HG02852 (cell line): Measurements from ENCODE around the gene SLC16A2.
"Not testable (repeated sequence)": the region's sequence is repeated elsewhere in the genome, so short reads cannot be mapped to it uniquely, and the experiment has no call there.

ENCODE experiments used
- ATAC-seq: cut with Tn5 transposase; IDR thresholded peaks from one replicate; pipeline ENCODE4 v1.9.1; 2021; ENCODE audit warnings: mild to moderate bottlenecking, moderate library complexity; ENCODE audit not compliant: unreplicated experiment

The SLC16A2 gene

DNA sequence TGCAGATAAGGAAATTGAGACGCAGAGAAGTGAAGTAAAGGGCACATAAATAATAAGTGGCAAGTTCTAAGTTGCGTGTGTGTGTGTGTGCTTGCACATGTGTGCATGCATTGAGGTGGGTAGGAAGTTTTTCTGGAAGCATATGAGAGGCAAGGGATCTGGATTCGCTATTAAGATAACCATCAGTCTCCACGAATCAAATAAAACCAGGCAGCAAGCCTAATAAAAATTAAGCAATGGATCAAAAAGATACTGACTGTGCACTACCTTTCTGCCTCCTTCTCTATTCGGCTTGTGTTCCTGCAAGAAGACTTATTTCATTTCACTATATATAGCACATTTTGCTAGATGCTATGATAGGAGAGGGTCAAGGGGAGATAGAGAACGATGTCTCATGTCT, 23.8 kb downstream of the SLC16A2 start:
- no peak for ATAC-seq

DNA sequence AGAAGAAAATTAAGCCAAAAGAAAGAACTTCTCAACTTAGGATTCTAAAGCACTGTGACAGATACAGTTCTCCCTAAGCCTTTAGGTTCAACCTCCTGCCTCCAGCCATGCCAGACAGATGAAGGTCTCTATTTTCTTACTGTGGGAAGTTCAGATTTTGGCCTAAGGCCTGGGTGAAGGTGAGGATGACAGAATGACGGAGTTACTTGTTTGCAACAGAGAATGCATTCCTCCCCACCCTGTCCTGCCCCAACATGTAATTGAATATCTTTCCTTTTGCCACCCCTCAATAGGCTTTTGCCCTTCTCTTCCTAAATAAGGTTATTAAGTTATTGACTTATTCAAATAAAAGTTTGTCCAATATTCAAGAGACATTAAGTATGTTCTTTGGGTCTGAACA, 25.6 kb downstream of the SLC16A2 start:
- no peak for ATAC-seq

DNA sequence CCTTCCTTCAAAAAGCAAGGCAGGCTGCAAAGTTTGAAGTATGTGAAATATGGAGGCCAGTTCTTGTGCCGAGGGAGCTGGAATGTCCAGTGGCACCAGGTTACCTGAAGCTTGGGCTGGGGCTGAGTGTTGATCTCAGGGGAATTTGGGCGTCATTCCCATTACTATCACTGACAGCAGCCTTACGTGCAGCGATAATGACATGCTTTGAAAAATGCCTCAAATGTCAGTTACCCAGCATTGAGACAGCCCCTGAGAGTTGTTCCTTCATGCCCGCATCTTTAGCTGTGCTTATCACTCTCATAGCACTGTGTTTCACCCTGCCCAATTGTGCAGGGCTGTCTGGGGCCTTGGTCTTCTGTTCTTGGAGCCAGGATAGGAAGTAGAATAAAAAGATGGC, 27.4 kb downstream of the SLC16A2 start:
- no peak for ATAC-seq

DNA sequence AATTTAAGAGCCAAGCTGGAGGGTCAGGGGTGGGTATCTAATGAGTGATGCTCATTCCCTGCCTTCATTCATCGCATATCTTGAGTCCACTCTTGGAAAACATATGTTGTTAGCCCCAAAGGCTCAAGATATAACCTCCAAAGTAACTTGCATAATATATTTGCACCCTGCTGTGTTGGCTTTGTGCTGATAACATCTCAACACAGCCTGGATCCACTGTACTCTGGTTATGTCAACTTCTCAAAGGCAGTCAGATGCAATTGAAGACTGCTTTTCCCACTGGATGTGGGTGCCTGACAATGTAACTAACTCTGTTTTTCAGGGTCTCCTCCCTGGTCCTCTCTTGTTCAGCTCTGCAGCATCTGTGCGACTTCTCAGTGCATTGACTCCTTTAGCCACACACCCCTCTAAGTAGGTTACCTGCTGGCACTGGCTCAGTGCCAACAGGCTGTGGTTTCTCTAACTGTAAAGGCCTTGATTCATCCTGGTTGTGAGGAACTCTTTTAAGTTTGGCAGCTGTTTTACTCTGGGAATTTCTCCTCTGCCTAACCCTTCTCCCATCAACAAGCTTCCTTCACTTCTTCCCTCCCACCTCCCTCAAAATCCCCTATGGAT, 28.1 kb downstream of the SLC16A2 start:
- no peak for ATAC-seq

DNA sequence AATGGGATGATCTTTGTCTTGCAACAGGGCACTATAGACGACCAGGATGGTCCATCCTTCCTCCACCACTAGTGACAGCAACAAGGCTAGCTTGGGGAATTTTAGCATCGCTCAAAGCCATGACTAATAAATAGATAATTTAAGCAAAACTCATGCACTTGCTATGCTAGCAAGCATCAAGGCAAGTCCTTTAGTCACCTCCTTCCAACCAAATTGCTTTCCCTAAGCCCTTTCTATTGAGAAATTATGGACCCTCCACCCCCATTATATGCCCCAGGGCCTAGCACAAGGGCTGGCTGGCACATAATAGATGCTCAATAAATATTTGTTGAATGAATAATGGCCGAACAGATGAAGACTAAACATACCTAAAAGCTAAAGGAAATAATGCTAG, 28.6 kb downstream of the SLC16A2 start:
- no peak for ATAC-seq

DNA sequence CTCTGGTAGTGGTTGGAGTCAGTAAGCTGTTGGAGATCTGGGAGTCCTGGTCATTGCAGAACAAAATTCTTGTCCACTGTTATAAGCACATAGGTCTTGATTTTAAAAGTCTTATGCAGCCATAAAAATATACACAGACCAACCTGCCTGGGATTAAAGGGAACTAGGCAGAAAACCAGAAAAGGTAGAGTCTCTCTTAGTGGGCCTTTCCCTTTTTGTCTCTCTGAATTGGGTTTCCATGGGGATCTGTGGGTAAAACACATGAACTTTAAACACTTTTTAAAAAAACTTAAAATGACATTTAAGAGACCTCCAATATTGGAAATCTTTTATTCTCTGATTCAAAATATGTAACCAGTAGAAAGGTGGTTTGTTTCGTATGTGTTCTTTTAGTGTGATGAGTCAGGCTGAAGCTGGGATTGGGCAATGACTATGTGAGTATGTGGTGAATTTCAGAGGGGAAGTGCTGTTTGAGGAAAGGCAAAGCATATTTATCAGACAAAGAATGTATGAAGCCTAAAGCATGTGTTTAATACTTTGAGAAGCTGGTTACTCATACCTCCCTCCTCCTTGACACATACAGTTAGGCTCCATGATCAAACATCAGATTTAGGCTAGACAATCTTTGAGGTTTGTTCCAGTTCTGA, 29.6 kb downstream of the SLC16A2 start:
- ATAC-seq: no peak

DNA sequence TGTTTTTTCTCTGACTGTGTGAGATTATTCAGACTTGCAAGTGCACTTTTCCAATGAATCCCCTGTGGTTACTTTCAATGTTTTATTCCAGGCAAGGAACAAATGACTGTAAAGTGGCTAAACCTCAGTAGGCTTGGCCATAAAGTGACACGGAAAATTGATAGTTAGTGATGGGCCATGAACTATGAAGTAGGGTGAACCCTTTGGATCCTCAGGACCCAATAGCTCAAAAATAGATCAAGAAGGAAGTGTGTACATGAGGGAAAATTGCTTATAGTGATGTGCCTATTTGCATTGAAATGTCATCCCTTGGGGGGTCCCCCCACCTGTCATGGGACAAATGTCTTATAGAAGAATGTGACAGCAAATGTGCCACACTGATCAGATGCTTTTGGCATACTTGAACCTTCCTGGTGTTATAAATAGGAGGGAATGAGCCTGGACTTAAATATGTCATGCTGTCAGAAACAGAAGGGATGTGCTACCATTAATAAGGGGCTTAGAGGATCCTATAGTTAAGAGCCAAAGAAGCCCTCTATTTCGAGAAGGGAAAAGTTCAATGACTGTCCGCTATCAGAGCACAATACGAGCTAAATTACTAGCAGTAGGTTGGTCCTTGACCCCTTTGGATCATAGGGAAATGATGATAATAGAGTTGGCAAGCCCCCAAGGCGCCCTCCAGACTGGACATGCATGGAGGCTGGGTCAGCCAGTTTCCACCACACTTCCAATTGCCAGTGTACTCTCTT, 30.3 kb downstream of the SLC16A2 start:
- no peak for ATAC-seq

DNA sequence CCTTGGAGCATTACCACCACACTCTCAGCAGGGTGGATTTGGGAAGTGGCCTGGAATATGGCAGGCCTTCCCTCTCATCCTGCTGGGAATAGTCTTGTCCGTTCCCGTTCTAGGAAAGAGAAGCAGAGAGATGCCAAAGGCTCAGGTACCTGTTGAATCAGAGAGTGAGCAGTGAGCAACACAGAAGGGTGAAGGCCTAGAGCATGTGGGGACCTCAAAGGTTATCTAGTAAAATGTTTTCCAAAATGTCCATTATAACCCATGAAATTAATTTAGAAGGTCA, 30.8 kb downstream of the SLC16A2 start:
- no peak for ATAC-seq

DNA sequence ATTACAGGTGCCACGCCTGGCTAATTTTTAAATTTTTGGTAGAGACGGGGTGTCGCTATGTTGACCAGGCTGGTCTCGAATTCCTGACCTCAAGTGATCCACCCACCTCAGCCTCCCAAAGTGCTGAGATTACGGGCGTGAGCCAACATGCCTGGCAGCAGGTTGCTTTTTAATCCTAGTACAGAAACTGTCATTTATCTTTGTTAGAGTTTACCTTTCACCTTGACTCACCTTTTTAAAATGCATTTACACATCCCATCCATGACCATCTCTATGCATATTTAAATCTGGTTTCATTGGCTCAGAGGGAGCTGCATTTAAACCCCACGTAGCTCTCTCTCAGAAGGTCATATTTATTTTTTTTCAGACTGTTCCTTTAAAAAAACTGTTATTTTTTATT, 31.9 kb downstream of the SLC16A2 start:
- ATAC-seq: no peak

DNA sequence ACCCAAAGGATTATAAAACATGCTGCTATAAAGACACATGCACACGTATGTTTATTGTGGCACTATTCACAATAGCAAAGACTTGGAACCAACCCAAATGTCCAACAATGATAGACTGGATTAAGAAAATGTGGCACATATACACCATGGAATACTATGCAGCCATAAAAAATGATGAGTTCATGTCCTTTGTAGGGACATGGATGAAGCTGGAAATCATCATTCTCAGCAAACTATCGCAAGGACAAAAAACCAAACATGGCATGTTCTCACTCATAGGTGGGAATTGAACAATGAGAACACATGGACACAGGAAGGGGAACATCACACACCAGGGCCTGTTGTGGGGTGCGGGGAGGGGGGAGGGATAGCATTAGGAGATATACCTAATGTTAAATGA, 32.9 kb downstream of the SLC16A2 start:
- ATAC-seq: not testable (repeated sequence)

DNA sequence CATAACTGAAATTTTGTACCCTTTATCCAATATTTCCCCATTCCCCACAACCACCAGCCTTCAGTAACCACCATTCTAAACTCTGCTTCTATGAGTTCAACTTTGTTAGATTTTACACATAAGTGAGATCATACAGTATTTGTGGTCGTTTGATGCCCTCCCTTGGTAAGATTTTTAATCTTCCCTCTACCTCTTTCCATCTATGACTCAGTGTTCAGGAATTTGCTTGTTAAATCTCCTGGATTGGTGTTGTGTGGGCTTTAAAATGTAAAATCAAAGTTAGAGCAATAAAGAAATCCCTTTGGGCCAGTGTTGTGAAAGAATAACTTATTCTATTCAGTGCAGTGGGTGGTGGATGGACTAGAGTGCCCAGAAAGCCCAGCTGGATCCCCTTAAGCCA, 37.4 kb downstream of the SLC16A2 start:
- ATAC-seq: no peak

DNA sequence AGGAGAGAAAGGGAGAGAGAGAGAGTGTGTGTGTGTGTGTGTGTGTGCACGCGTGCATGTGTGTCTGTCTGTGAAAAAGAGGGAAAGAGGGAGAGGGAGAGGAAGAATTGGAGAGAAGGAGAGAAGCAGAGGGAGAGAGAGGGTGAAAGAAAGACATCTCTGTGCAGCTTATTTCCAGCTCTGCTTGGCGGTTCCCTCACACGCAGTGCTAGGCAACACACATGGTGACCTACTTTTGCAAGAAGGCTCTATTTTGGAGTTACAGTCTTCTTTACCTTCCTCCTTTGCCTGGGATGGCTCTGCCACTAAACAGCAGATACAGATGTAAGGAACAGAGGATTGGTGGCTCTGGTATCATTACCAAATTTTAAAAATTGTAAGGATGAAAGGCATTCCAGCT, 40.1 kb downstream of the SLC16A2 start:
- ATAC-seq: no peak

DNA sequence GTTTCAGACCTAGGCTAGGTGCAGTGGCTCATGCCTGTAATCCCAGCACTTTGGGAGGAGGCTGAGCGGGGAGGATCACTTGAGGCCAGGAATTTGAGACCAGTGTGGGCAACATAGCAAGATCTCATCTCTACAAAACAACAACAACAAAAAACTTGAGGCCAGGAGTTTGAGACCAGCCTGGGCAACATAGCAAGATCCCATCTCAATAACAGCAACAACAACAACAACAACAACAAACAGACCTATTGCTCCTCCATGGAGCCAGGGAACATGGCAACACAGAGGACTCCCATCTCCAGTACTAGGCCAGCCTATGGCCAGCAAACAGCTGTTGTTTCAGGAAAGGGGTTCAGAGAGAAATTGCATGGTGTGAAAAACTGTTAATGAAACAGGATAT, 43.4 kb downstream of the SLC16A2 start:
- no peak for ATAC-seq

DNA sequence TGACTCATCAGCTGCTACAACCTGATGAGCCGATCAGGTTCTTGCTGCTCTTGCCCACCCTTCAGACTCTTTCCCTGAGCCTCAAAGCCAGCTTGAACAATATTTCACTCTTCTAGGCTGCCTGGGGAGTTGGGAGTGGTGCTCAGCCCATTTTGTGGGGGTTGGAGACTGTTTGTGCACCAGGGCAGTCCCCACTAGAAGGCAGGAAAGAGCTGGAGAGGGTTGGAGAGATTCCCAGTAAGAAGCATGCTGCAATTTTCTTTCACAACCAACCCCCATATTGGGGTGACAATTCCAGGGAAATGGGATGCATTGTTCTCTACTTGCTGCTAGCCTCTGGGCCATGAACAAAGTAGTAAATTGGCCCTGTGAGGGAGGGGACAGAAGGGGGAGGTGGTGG, 44.1 kb downstream of the SLC16A2 start:
- ATAC-seq: no peak

DNA sequence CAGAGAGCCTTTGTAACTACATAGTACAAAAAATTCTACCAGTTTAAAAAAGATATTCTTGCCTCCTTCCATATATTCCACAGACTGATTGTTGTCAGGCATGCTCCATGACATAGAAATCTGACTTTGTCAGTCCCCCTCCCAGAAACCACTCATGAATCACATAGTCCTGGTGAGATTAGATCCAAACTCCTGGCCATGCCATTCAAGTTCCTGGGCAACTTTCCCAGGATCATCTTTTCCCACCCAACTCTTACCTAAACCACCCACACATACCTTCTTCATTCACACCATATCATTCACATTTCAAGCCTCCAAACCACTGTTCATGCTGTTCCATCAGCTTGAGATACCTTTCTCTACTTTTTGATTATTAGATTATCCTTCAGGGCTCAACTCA, 46.4 kb downstream of the SLC16A2 start:
- no peak for ATAC-seq

DNA sequence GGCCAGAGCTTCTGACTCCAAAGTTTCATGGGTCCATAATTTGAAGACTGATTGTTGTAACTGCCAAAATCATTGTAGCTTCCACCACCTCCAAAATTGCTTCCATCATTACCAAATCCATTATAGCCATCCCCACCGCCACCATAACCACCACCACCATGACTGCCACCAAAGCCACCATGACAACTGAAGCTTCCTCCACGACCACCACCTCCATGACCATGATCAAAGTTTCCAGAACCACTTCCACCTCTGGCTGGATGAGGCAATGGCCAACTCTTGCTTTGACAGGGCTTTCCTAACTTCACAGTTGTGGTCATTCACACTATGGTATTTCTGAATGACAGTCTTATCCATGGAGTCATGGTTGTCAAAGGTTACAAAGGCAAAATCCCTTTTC, 51.8 kb downstream of the SLC16A2 start:
- ATAC-seq: not testable (repeated sequence)

DNA sequence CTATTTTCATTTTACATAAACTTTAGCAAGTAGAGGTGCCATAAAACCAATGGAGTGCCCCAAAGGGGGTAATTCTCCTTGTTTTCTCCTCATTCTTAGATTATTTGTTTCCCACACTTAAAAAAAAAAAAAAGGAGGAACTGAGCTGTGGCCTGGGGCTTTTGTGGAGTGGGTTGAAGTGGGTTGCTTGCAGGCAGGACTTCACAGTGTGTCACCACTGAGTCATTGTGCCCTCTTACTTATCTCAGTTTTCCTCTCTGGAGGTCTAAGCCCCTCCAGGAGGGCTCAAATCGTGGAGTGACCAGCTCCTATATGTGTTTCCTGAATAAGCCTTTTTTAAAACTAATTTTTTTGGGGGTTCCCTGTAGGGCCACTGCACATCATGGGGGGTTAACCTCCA, 69.0 kb downstream of the SLC16A2 start:
- no peak for ATAC-seq

DNA sequence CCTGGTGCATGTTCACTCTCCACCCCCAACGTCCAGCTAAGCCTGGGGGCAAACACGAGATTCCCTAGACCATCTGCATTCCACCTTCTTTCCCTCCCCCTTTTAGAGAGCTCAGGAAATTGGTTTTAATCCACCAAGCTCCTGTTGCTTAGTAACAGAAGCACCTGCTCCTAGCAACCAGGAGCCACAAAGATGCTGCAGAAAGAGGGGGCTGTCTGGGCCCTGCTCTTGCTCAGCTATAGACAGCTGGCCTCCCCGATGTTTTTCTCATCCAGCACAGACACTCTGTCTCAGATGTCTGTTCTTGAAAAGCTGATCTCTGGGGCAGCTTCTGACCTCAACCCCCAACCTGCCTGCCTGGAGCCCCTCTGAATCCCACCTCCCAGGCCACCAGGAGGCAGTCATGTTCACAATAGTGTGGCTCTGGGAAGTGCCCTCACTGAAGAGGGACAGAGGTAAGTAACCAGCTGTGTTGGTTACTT, 71.5 kb downstream of the SLC16A2 start:
- peak; percentile 60 for ATAC-seq

DNA sequence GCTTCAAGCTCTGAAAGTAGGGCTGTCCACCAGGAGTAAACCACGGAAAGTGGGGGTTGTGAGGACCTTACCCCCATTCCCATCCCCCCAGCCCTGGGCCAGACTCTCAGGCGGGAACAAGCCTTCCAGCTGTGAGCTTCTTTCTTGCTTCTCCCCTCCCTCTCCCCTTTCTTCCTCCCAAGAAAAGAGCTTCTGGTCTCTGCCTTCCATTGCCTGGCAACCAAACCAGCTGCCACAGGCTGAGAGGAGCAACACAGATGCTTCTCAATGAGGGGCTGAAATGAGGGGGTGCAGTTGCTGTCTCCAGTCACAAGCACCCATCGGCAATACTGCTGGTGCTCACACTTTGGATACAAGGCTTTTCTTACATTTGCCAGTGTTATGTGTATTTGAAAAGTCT, 72.5 kb downstream of the SLC16A2 start:
- ATAC-seq: no peak

DNA sequence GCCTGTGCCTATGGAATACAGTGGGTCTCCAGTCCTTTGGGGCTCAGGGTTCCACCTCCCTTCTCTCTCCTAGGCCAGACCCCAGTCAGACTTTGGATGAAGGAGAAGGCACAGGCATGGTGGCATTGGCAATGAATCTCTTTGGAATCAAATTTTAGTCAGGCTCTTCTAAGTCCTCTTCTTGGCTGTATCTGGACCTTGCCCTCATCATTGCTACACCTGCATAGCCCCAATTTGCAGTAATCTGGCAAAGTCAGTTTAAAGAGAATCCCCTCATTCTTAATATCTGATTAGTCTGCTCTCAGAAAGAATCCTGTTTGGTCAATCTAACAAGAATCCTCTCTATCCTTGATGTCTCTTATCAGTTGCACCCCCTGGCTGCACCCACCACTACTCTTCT, 77.6 kb downstream of the SLC16A2 start:
- no peak for ATAC-seq

DNA sequence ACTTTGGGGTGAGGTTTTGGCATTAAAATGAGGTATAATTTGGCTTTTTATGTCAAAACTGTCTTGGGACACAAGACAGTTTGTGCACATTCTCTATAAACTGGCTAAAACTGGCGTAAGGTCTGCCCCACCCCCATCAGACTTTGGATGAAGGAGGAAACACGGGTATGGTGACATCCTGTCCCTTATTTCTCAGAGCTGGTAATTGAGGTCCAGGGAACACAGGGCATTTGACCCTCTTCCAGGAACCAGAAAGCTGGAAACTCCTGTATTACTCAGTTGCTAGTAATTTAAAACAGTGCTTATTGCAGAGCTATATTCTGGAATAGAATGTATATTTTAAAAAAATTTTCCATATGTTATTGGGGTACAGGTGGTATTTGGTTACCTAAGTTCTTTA, 78.8 kb downstream of the SLC16A2 start:
- no peak for ATAC-seq

DNA sequence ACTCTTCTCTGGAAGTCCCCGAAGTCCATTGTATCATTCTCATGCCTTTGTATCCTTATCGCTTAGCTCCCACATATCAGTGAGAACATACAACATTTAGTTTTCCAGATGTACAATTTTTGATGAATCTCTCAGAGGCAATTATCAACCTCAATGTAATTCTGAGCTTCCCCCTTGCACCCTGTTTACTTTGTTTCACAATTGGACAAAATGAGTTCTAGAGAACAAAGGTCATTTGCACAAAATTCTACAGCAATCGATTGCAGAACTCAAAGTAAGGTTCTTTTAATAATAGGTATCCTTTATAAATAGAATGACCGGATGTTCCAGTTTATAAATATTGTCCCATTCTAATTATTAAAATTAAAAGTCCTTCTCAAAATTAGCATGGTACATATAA, 79.3 kb downstream of the SLC16A2 start:
- no peak for ATAC-seq

DNA sequence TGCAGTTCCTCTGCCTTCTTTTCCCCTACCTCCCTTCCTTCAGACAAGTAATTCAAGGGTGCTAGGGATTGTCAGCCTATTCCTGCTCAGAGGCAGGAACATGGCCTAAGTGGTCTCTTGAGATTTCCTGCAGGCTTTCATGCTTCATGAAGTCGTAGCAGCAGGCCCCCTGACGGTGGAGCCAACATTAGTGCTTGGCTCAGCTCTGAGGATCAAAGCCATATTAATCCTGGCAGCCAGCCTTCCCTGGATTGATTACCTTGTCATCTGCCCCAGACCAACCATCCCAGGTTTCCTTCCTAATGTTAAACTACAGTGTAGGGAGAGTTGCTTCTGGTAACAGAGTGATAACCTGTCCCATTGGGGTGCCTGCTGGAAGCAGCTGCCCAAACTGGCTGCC, 84.1 kb downstream of the SLC16A2 start:
- ATAC-seq: no peak
